NCI-H82 treated with DMSO at 0.1 percent for 48 hours (cell line): ENCODE measurements around the gene GPR179.

Experiments used
- DNase-seq: peaks from one replicate; lab custom pipeline; 2025; ENCODE audit not compliant: unreplicated experiment; lab: John Stamatoyannopoulos, UW

GPR179 gene

DNA sequence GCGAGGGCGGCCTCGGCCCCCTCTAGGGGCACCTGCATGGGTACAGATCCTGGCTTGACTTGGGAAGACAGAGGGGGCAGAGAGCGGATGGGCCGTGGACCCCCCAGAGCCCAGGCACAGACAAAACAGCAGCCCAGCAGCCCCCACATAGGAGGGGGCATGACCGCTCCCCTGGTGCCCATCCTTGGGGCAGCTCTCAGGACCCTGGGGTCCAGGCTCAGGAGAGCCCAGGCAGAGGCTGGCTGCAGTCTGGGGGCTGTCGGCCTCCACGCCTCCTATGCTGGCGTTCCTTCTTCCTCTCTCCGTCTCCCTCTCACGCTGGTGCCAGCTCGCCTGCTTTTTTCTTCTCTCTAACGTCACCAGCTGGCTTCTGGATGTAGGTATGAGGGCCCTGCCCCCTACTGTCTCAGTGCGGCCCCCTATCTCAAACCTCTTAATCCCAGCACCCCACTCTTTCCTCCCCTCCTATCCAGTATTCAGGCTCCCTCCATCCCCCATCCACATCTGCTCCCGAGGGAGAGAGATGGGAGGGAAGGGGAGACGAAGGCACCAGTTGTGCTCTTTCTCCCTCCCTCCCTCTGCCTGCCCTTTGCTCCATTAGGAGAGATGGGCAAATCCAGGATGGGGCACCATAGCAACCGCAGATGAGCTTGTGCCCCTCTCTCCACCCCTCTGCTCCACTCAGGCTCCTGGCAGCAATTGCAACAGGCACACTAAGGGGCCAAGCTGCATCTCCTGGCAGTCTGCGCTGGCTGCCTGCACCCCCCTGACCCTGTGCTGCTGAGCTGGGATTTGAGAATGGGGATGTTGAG is at the start of gene GPR179:
TSS of gene GPR179 (minus strand) at position 349 of the 812 bp plus-strand sequence. CDS start at position 182, 167 bp downstream.
- no peak for DNase-seq

- DNase-seq, result no peak
Observed at GRCh38 chr17:38379448-38379847, 35.7 kb upstream of the GPR179 start.

- DNase-seq, result no peak
Observed at GRCh38 chr17:38369124-38369886, 25.5 kb upstream of the GPR179 start.

DNA sequence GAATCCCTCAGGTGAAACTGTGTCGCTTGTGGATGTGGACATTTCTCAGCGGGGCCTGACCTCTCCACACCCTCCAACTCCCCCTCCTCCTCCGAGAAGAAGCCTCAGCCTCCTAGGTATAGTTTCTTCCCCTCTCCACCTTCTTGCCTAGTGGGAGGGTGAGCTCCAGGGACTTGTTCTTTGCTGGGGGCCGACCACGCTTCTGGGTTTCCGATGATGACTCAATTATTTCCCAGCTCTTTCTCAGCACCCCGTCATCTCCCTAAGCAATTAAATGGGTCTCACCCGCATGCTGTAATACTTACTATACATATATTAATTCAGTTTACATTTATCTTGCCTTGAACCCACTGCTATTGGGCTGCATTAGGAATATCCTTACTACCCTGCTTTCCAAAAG is 21.0 kb upstream of the GPR179 start:
- DNase-seq, result no peak

DNA sequence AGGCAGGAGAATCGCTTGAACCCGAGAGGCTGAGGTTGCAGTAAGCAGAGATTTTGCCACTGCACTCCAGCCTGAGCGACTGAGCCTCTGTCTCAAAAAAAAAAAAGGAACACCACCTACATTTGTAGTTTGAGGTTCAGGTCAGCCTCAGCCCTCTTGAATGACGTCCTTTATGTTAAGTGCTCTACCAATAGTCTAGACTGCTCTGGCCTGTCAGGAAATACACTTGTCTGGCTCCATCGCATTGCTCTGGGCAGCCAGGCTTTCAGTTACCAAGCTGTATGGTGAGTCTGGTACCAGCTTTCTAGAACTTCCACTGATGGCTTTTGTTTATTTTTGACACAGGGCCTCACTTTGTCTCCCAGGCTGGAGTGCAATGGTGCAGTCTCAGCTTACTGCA is 19.3 kb upstream of the GPR179 start:
- DNase-seq, result no peak

- no peak for DNase-seq
Observed at GRCh38 chr17:38361694-38362465, 18.1 kb upstream of the GPR179 start.

DNA sequence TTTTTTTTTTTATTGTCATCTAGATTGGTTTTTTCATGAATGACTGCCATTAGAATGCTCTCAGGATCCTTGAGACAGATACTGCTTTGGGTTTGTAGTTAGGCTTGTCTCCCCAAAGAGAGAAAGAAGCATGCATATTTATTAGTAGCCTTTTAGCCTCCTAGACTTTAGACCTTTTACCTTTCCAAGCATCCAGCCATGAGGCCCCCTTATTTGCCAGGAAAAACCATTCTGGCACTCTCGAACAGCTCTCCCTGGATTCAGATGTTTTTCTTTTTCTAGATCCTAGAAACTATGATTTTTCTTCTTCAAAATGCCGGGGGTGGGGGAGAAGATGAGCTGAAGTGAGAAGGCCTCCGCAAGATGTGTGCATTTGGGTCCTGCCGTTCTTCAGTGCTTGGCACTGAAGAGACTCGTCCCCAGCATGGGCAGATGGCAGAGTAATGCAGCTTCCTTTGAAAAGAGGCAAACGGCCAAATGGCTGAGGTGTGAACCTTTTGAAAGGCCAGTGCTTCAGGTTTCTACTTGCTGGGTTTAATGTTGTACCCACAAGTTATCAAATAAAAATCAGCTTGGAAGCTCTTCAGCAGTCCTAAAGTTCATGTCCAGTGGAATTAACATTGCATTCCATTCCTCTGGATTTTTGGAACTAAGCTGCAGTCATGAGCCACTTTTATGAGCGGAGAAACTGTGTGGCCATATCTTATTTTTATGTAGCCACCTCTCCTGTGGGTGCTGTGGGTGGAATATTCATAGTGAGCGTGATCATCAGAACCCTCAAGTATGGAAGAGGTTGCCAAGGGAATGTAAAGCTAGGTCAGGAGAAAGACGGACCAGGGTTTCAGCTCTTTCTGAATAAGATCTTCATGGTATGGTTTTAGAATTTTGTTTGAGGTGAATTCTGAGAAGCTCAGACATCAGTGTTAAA is 15.1 kb upstream of the GPR179 start:
- DNase-seq, result no peak

DNA sequence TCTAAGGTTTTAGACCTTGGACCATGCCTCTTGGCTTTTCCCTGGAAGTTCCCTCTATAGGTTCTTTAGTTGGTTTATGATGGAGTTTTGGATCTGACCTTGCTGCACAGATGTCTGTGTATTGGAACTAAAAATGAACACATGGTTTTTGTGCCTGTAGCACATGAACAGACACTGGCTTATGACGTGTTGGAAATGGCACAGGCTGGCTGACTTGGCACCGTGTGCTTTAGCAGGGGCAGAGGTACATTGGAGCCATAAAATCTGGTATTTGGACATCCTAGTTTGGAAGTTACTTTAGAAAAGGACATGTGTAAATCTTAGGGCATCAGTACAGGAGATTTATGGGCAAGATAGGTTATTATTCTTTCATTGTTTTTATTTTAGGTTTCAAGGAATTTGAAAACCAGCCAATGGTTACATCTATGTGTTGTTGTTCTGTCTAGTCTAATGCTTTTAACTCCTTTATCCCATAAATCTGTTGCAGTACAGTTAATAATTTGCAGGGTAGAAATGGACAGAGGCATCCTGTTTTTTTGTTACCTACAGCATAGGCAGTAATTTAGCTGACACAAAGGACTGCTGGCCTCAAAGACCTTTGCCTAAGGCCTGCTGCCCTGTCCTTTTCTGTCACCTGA is 13.8 kb upstream of the GPR179 start:
- DNase-seq, result no peak

GRCh38 chr17:38355251-38355650 is 11.5 kb upstream of the GPR179 start:
- no peak for DNase-seq

DNA sequence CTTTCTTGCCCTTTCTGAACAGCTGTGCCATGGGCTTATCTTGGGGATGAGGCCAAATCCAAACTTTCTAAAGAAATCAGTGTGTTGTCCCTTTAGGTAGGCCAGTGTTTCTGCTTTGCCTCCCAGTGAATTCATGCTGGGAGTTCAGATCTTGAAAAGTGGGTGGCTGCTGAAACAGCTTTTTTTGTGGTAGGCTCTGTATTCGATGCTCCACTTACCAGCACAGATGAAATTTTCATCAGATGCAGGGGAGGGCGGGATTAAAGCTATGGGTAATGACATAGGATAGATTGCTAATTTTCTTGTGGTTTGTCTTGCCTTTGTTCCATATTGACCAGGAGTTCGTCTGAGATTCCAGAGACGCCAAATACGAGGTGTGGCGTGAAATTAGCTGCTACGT is 10.7 kb upstream of the GPR179 start:
- no peak for DNase-seq

GRCh38 chr17:38353668-38354067 is 9.9 kb upstream of the GPR179 start:
- no peak for DNase-seq

DNA sequence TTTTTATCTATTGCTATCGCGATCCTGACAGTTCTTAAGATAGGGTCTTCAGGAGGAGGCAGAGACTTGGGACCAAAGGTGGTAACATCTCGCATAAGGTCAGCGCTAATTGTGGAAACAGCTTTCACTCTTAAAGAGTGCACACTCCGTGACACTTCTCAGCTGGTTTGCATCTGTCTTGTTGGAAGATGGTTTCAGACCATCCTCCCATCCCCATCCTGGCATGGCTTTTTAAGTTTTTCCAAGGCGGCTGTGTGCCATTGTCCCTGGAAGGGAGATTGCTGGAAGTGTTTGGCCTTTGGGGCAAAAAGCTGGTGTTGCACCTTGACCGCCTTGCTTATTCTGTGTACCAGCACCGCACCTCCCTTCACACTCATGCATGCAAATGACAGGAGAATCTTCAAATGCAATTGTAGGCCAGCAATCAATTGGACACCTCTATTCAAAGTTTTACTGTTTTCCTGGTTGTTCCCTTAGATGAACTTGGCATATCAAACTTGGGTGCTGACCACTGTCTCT is 9.4 kb upstream of the GPR179 start:
- DNase-seq, result no peak

- DNase-seq, result no peak
Observed at GRCh38 chr17:38352245-38353085, 8.7 kb upstream of the GPR179 start.

DNA sequence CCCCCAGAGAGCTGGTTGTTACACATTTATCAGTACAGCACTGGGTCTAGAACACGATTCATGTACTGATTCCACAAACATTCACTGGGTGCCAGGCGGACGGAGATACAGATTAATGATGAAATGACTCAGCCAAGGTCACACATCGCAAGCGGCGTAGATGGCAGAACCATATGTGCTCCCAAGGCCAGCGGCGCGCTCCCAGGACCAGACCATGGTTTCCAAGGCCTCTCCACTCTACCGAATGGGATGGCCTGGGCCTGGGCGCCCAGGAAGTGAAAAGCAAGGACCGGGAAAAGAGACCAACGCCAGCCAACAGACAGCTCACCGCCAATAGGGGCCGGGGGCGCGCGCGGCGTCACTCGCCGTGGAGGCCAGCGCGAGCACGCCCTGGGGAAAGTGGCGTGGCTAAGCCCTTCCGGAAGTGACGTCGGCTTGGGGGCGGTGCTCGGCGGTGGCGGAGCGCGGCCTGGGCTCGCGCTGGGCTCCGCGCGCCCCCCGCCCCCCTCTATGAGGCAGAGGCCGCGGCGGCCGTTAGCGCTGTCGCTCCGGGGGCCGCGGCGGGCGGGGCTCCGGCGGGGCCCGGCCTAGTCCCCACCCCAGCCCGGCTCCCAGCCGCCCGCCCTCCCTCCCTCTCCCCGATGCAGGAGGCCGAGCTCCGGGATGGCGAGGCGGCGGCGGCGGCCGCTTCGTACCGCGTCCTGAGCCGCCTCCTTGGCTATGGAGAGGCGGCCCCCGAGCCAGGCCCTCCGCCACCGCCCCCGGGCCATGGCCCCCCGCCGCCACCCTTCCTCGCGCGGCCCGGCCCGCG is 7.9 kb upstream of the GPR179 start, which contains the start of gene SOCS7:
TSS of gene SOCS7 (plus strand) at position 433 of the 811 bp plus-strand sequence. CDS start at position 642, 209 bp downstream.
- peak; percentile 84 for DNase-seq

DNA sequence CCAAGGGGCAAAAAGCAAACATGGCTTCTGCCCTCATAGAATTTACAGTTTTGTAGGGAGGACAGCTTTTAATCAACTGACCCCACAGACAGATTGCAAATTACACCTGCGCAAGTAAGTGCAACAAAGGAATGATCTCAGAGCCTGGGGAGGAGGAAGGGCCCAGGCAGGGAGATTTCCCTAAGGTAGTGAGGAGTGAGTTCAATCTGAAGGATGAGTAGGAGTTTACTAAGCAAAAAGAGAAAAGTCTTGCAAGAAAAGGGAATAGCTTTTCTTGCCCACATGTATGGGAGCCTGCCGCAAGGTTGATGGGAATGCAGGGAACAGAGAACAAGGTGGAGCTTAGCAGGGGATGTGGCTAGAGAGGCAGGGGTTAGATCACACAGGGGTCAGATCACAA is 6.3 kb upstream of the GPR179 start:
- no peak for DNase-seq

GRCh38 chr17:38349097-38349730 is 5.5 kb upstream of the GPR179 start:
- peak; percentile 86 for DNase-seq

GRCh38 chr17:38345743-38346142 is 2.0 kb upstream of the GPR179 start:
- DNase-seq, result no peak

GRCh38 chr17:38344420-38344745 is 627 bp upstream of the GPR179 start:
- DNase-seq, result no peak
